GM21423 (cell line): ENCODE measurements around the gene PDCD2L.
"Not testable (repeated sequence)": the region's sequence is repeated elsewhere in the genome, so short reads cannot be mapped to it uniquely, and the experiment has no call there.

Source experiments
- ATAC-seq: cut with Tn5 transposase; IDR thresholded peaks from one replicate; pipeline ENCODE4 v1.9.1; 2021; ENCODE audit warnings: mild to moderate bottlenecking, moderate library complexity; ENCODE audit not compliant: unreplicated experiment

The PDCD2L gene

DNA sequence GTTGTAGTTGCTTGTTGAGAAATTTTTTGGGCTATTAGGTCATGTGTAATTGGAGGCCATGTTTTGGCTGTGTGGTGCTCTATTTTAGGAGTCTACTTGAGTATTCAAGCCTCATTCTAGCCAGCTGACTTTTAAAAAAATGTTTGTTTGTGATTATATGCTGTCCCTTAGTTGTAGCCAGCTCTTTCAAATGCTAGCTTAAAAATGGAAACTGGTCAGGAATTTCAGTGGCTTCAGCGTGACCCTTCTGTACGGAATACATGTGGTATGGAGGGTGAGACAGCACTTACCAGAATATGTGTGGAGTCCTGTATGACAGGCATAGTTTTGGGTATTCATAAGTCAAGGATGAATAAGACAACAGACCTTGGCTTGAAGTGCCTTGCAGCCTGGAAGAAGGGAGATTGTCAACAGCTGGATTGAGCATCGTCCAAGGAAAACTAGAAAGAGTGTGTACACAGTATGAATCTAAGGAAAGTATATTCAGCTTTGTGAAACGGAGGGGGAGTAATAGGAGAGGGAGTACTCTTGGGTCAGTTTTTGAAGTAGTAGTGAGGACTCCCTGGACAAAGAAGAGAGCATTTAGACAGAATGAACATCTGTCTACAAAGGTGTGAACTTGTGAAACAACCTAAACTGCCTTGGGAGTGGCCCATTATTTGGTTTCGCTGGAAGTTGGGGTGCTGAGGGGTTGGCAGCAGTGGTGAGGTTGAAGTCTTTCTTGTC is 57.3 kb downstream of the PDCD2L start:
- ATAC-seq, result no peak

- ATAC-seq, result not testable (repeated sequence)
Observed at GRCh38 chr19:34464785-34465184, 60.6 kb downstream of the PDCD2L start.

- no peak for ATAC-seq
Observed at GRCh38 chr19:34468409-34468808, 64.2 kb downstream of the PDCD2L start.

- ATAC-seq, result not testable (repeated sequence)
Observed at GRCh38 chr19:34469026-34469425, 64.8 kb downstream of the PDCD2L start.

DNA sequence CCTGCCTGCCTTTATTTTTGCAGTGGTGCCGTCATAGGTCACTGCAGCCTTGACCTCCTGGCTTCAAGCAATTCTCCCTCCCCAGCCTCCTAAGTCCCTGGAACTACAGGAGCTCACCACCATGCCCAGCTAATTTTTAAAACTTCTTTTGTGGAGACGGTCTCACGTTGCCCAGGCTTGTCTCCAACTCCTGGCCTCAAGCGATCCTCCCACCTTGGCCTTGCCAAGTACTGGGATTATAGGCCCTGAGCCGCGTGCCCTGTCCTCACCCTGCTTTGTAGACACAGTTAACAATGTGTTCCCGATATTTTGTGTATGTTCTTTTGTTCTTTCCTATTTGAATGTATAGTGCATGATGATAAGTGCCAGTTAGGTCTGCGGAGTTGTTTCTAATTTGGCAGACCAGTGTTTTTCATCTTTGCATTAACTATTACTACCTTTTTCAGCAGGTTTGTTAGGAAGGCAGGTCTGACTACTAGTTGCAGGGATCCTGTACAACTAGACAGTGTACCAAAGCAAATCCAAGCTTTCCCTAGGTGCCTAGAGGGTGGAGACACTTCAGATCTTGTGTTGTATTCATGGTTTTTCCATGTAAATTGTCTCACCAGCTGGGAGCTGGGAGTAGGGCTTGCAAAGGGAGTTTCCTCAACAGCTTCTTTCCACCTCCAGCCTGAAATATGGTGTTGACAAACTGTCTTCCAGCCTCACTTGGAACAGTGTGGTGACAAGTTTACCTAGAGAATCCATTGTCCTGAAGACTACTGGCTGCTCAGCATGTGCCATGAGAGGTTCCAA is 67.9 kb downstream of the PDCD2L start:
- ATAC-seq, result no peak

DNA sequence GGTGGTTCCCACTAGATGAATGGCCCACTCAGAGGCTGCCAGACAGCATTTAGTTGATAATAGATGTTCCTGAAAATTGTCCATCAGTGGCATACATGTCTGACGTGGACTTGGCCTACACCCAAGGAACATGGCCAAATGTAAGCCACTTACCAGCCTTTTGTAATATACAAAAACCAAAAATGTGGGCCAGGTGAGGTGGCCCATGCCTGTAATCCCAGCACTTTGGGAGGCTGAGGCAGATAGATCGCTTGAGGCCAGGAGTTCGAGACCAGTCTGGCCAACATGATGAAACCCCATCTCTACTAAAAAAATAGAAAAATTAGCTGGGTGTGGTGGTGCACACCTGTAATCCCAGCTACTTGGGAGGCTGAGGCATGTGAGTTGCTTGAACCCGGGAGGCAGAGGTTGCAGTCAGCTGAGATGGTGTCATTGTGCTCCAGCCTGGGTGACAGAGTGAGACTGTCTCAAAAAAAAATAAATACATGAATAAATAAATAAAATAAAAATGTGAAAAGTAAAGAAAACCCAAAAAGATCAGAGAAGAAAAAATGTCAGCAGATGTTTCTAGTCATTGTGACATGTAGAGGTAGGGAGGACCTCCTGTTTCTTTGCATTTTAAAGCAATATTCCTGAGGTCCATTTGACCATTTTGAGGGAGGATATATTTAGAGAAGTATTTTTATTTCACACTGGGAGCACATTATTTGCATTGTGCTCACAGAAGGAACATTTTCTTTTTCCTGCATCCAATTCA is 70.2 kb downstream of the PDCD2L start:
- ATAC-seq, result no peak

DNA sequence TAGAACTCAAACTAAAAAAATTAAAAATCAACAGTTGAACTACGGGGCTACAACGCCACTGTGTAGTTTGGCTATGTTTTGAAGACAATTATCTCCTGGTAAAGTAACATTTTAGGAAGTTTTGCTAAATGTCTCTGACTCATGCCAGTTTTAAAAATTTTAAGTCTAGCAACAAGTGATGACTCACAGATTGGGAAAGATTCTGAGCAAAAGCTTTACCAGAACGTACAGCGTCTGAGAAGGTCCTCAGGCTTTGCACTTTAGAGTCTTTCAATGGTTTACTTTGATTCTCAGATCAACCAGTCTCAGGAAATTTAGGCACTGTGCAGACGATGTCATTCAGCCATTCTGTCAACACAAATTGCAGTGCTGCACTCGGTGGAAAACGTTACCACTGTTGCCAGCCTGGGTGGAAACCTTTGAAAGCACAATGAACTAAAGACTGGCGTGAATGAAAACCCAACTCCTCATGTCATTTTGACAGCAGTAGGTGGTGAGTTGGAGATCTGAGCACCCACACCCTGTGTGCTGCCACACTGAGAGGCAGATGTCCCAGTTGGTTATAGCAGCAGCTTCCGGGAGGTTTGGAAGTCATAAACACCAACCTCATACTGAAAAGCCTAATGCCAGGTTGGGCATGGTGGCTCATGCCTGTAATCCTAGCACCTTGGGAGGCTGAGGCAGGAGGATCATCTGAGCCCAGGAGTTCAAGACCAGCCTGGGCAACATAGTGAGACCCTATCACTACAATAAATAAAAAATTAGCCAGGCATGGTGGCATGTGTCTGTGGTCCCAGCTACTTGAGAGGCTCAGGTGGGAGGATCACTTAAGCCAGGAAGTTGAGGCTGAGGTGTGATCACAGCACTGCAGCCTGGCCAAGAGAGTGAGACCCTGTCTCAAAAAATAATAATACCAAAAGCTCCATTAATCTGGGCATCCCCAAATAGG is 71.1 kb downstream of the PDCD2L start:
- ATAC-seq, result no peak
